GM19328 (cell line): Measurements from ENCODE around the gene PACS2.
A peak's percentile ranks its signal among the peaks of the same experiment; 100 is the strongest.
"Not testable (repeated sequence)": the region's sequence is repeated elsewhere in the genome, so short reads cannot be mapped to it uniquely, and the experiment has no call there.

Source experiments
- ATAC-seq: cut with Tn5 transposase; IDR thresholded peaks from one replicate; pipeline ENCODE4 v1.9.1; 2021; ENCODE audit warnings: mild to moderate bottlenecking, moderate library complexity; ENCODE audit not compliant: unreplicated experiment

PACS2 gene

GRCh38 chr14:105313381-105314286 lies 914 bp upstream of the PACS2 start:
- ATAC-seq = no peak

GRCh38 chr14:105315211-105315721 lies 718 bp downstream of the PACS2 start:
- peak; percentile 20 for ATAC-seq

- no peak for ATAC-seq
These were observed 1.5 kb downstream of the PACS2 start for GRCh38 chr14:105315941-105316576.

GRCh38 chr14:105316577-105316941 lies 2.0 kb downstream of the PACS2 start:
- ATAC-seq = no peak

- ATAC-seq = no peak
These were observed 2.5 kb downstream of the PACS2 start for GRCh38 chr14:105316968-105317510.

- no peak for ATAC-seq
These were observed 3.0 kb downstream of the PACS2 start for GRCh38 chr14:105317546-105317945.

- ATAC-seq = no peak
These were observed 8.4 kb downstream of the PACS2 start for GRCh38 chr14:105322791-105323556.

GRCh38 chr14:105323663-105324062 lies 9.1 kb downstream of the PACS2 start:
- ATAC-seq = no peak

- no peak for ATAC-seq
These were observed 9.7 kb downstream of the PACS2 start for GRCh38 chr14:105324080-105324778.

- ATAC-seq = no peak
These were observed 10.3 kb downstream of the PACS2 start for GRCh38 chr14:105324871-105325270.

GRCh38 chr14:105325303-105325702 lies 10.8 kb downstream of the PACS2 start:
- no peak for ATAC-seq

GRCh38 chr14:105325716-105326567 lies 11.4 kb downstream of the PACS2 start:
- no peak for ATAC-seq

GRCh38 chr14:105326568-105326867 lies 12.0 kb downstream of the PACS2 start:
- ATAC-seq = no peak

GRCh38 chr14:105326891-105327694 lies 12.5 kb downstream of the PACS2 start:
- no peak for ATAC-seq

GRCh38 chr14:105327695-105328045 lies 13.1 kb downstream of the PACS2 start:
- ATAC-seq = not testable (repeated sequence)

- ATAC-seq = no peak
These were observed 13.6 kb downstream of the PACS2 start for GRCh38 chr14:105328070-105328677.

- ATAC-seq = no peak
These were observed 14.3 kb downstream of the PACS2 start for GRCh38 chr14:105328678-105329390.
